Measurements from ENCODE around the gene ANGPT4. TPM values are rescaled to one million over a fixed set of nuclear protein-coding genes. Genes with fewer than 3 reads are reported as not detected.

The ANGPT4 gene
- total and polyA plus RNA-seq, 9 of the 15 experiments (the other 6 are each of a cell fraction or from before 2014, with no cell fraction given), result not detected

DNA sequence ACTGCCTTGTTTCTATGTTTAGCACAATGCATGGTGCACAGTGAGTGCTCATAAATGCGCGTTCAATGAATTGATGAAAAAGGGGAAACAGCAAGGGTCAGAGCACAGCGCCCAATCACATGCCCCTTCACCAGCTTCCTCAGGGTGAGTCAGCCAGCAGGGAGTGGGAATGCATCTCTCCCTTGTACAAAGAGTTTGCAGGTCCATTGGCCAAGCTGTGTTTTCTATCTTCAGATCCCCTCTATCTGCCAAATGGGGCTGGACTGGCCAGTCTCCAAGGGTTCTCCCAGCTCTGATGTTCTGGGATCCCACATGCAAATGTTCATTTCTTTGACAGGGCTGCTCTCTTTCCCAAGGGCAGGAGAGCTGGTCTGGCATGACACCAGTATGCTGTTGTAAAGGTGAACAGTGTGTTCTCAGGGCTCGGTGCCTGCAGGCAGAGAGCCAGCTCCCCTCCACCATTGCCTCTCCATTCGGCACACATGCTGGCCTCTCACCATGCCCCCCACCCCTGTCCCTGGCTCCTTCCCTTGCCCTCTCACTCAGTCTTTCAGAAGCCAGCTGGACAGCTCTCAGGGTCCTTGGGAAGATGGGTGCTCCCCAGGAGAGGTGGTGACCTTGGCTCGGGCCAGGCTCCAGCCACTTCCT, 25.0 kb downstream of the ANGPT4 start (continued):
- TF ChIP-seq, protein P1, sequence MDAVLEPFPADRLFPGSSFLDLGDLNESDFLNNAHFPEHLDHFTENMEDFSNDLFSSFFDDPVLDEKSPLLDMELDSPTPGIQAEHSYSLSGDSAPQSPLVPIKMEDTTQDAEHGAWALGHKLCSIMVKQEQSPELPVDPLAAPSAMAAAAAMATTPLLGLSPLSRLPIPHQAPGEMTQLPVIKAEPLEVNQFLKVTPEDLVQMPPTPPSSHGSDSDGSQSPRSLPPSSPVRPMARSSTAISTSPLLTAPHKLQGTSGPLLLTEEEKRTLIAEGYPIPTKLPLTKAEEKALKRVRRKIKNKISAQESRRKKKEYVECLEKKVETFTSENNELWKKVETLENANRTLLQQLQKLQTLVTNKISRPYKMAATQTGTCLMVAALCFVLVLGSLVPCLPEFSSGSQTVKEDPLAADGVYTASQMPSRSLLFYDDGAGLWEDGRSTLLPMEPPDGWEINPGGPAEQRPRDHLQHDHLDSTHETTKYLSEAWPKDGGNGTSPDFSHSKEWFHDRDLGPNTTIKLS (IDR thresholded peaks at IDR 0.05; ENCODE audit: borderline replicate concordance, low read depth), result no peak
- TF ChIP-seq DNMT1 (IDR thresholded peaks at IDR 0.05), result no peak
- TF ChIP-seq SMARCE1 (IDR thresholded peaks at IDR 0.05), result no peak
- TF ChIP-seq, protein P2, sequence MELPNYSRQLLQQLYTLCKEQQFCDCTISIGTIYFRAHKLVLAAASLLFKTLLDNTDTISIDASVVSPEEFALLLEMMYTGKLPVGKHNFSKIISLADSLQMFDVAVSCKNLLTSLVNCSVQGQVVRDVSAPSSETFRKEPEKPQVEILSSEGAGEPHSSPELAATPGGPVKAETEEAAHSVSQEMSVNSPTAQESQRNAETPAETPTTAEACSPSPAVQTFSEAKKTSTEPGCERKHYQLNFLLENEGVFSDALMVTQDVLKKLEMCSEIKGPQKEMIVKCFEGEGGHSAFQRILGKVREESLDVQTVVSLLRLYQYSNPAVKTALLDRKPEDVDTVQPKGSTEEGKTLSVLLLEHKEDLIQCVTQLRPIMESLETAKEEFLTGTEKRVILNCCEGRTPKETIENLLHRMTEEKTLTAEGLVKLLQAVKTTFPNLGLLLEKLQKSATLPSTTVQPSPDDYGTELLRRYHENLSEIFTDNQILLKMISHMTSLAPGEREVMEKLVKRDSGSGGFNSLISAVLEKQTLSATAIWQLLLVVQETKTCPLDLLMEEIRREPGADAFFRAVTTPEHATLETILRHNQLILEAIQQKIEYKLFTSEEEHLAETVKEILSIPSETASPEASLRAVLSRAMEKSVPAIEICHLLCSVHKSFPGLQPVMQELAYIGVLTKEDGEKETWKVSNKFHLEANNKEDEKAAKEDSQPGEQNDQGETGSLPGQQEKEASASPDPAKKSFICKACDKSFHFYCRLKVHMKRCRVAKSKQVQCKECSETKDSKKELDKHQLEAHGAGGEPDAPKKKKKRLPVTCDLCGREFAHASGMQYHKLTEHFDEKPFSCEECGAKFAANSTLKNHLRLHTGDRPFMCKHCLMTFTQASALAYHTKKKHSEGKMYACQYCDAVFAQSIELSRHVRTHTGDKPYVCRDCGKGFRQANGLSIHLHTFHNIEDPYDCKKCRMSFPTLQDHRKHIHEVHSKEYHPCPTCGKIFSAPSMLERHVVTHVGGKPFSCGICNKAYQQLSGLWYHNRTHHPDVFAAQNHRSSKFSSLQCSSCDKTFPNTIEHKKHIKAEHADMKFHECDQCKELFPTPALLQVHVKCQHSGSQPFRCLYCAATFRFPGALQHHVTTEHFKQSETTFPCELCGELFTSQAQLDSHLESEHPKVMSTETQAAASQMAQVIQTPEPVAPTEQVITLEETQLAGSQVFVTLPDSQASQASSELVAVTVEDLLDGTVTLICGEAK (IDR thresholded peaks at IDR 0.05), result no peak
- TF ChIP-seq, protein P2 (CRISPR knock-in tag; IDR thresholded peaks at IDR 0.05), result no peak
- TF ChIP-seq ADNP (tag; IDR thresholded peaks at IDR 0.05), result no peak
- no peak for TF ChIP-seq MAFF (IDR thresholded peaks at IDR 0.05; ENCODE audit: low read length)
- no peak for TF ChIP-seq MCM7 (IDR thresholded peaks at IDR 0.05)

Data from K562 (cell line).